A549 (cell line): Measurements from ENCODE around the gene ANO8. TPM values are rescaled to one million over a fixed set of nuclear protein-coding genes. Genes with fewer than 3 reads are reported as not detected.

ENCODE experiments used
- ATAC-seq, 2 experiments: fragments of 200-7000 bp in 1 of 2; fragments of >200 bp in 1 of 2; cut with Nextera tagmentation in 1 of 2; cut with Tn5 transposase in 1 of 2; 3 replicates each; pipeline versions ENCODE4 v1.8.0 to v1.9.1; 2018 to 2020; ENCODE audit warnings: mild to moderate bottlenecking in 1 of 2, moderate library complexity in 1 of 2
- CTCF ChIA-PET: fragments of 300-600 bp; sonication (Branson Sonifier 250); formaldehyde crosslinking; extraction: SDS; loops from one replicate; lab custom pipeline; 2021; ENCODE audit warnings: antibody characterized with exemption, inconsistent platforms; lab: Yijun Ruan, JAX
- POLR2A ChIA-PET: fragments of 350-600 bp; formaldehyde crosslinking; extraction: SDS; loops from one replicate; lab custom pipeline; 2021; ENCODE audit warnings: antibody characterized with exemption, inconsistent platforms; lab: Yijun Ruan, JAX
- DNase-seq, 2 experiments: peaks; one replicate each; pipeline versions ENCODE4 v3.0.0 to v3.0.0-alpha.2; 2011 to 2016; ENCODE audit warnings: low read depth in 1 of 2, low spot score in 1 of 2
- FAIRE-seq: peaks from 2 replicates; lab custom pipeline; 2011; peaks lifted over from hg19 to GRCh38; lab: Jason Lieb, UNC
- H3K27ac ChIP-seq, 2 experiments: fragments of >200 bp; sonication (Bioruptor Twin); formaldehyde crosslinking; 3 replicates each; pipeline ENCODE4 v1.5.1; 2016 to 2017
- H3K4me1 ChIP-seq: fragments of >200 bp; sonication (Bioruptor Twin); formaldehyde crosslinking; 3 replicates; pipeline ENCODE4 v1.6.1; 2016
- H3K4me2 ChIP-seq: fragments of >200 bp; sonication (Bioruptor Twin); formaldehyde crosslinking; 3 replicates; pipeline ENCODE4 v1.6.1; 2016
- H3K4me3 ChIP-seq: fragments of >200 bp; sonication (Bioruptor Twin); formaldehyde crosslinking; 3 replicates; pipeline ENCODE4 v1.5.1; 2016
- H3K9me3 ChIP-seq: fragments of >200 bp; sonication (Bioruptor Twin); formaldehyde crosslinking; 3 replicates; pipeline ENCODE4 v1.6.1; 2016
- CEBPB ChIP-seq, 2 experiments: fragments of >200 bp in 1 of 2; sonication (Bioruptor Twin) in 1 of 2; formaldehyde crosslinking in 1 of 2; IDR thresholded peaks; 2 replicates each; pipeline ENCODE4 v1.6.1; 2012 to 2016
- EHMT2 ChIP-seq: fragments of 200-600 bp; sonication (generic); IDR thresholded peaks from 2 replicates; pipeline ENCODE4 v1.6.1; 2016; ENCODE audit warnings: antibody characterized with exemption, low read depth, mild to moderate bottlenecking, moderate library complexity
- ELK1 ChIP-seq: fragments of 150-350 bp; IDR thresholded peaks from 2 replicates; pipeline ENCODE4 v1.6.1; 2014; ENCODE audit warnings: low read depth, mild to moderate bottlenecking, low read length
- ESRRA ChIP-seq: fragments of 150-350 bp; IDR thresholded peaks from 2 replicates; pipeline ENCODE4 v1.6.1; 2014; ENCODE audit warnings: mild to moderate bottlenecking, low read length, borderline replicate concordance
- HDAC2 ChIP-seq: fragments of 200-600 bp; sonication (generic); IDR thresholded peaks from 2 replicates; pipeline ENCODE4 v1.6.1; 2016
- HMGXB4 ChIP-seq: fragments of 250-450 bp; sonication (Bioruptor Pico); IDR thresholded peaks from 2 replicates; pipeline ENCODE4 v1.5.0; 2021; ENCODE audit warnings: mild to moderate bottlenecking, moderate library complexity, borderline replicate concordance
- HOXA7 ChIP-seq: fragments of 250-450 bp; sonication (Bioruptor Pico); IDR thresholded peaks from 2 replicates; pipeline ENCODE4 v1.5.0; 2020; ENCODE audit warnings: mild to moderate bottlenecking, moderate library complexity
- HOXB13 ChIP-seq: fragments of 250-450 bp; sonication (Bioruptor Pico); IDR thresholded peaks from 2 replicates; pipeline ENCODE4 v1.5.0; 2020; ENCODE audit warnings: low read depth, mild to moderate bottlenecking, moderate library complexity
- MYC ChIP-seq: IDR thresholded peaks from 2 replicates; pipeline ENCODE4 v1.6.1; 2012; ENCODE audit warnings: mild to moderate bottlenecking, inconsistent platforms, low read length, improper control_type of control experiment, borderline replicate concordance
- NPAS2 ChIP-seq: fragments of 250-450 bp; sonication (Bioruptor Pico); IDR thresholded peaks from 2 replicates; pipeline ENCODE4 v1.8.0; 2022; ENCODE audit warnings: mild to moderate bottlenecking, moderate library complexity, borderline replicate concordance
- POLR2A ChIP-seq: IDR thresholded peaks from 2 replicates; pipeline ENCODE4 v1.6.1; 2012; ENCODE audit warnings: mild to moderate bottlenecking, low read length
- RCOR1 ChIP-seq: fragments of 150-350 bp; IDR thresholded peaks from 2 replicates; pipeline ENCODE4 v1.6.1; 2014; ENCODE audit warnings: antibody characterized with exemption, low read length, low read depth
- RFX5 ChIP-seq: fragments of 450-650 bp; IDR thresholded peaks from 2 replicates; pipeline ENCODE4 v1.7.1; 2014; ENCODE audit warnings: antibody characterized with exemption, mild to moderate bottlenecking, moderate library complexity
- RNF2 ChIP-seq: fragments of 200-600 bp; sonication (generic); IDR thresholded peaks from 2 replicates; pipeline ENCODE4 v1.6.1; 2016; ENCODE audit warnings: low read depth, mild to moderate bottlenecking, antibody characterized with exemption, moderate library complexity, borderline replicate concordance
- TP53 ChIP-seq: fragments of 250-450 bp; sonication (Bioruptor Pico); IDR thresholded peaks from 2 replicates; pipeline ENCODE4 v1.5.0; 2021; ENCODE audit warnings: mild to moderate bottlenecking, moderate library complexity
- USF2 ChIP-seq: fragments of 450-650 bp; IDR thresholded peaks from 2 replicates; pipeline ENCODE4 v1.6.1; 2014; ENCODE audit warnings: antibody characterized with exemption
- ZC3H11A ChIP-seq: fragments of 450-650 bp; IDR thresholded peaks from 2 replicates; pipeline ENCODE4 v1.6.1; 2014; ENCODE audit warnings: antibody characterized with exemption, mild to moderate bottlenecking
- ZFP36 ChIP-seq: fragments of 450-650 bp; IDR thresholded peaks from 2 replicates; pipeline ENCODE4 v1.6.1; 2014; ENCODE audit warnings: borderline replicate concordance; ENCODE audit not compliant: partially characterized antibody
- ZNF302 ChIP-seq: fragments of 250-450 bp; sonication (Bioruptor Pico); IDR thresholded peaks from 2 replicates; pipeline ENCODE4 v1.9.0; 2021; ENCODE audit warnings: inconsistent platforms, mild to moderate bottlenecking, moderate library complexity
- ZSCAN20 ChIP-seq: fragments of 250-450 bp; sonication (Bioruptor Pico); IDR thresholded peaks from 2 replicates; pipeline ENCODE4 v1.8.0; 2022; ENCODE audit warnings: mild to moderate bottlenecking, moderate library complexity
- WGBS: methylation state at CpG from one replicate; pipeline ENCODE4 v1.1.6; 2017; ENCODE audit errors: missing lambda C conversion rate; 5-methylcytosine and 5-hydroxymethylcytosine counted together
- polyA plus RNA-seq, 4 experiments: library from polyadenylated mRNA; depleted of rRNA in 3 of 4; stranded (reverse); fragments of >200 nt; fragmentation: RNase III in 1 of 4; extraction: RNeasy Plus Mini Kit Qiagen cat#74134 plus additional on column Dnase treatment in 1 of 4; gene quantifications; 2 replicates in 3 of 4; 3 replicates in 1 of 4; pipeline ENCODE4 v1.2.3, GENCODE V29; 2011 to 2017

ANO8 gene
- polyA plus RNA-seq, 2 of the 4 experiments (the other 2 are of a cell fraction), result 2.2 to 5.5 TPM

- H3K9me3 ChIP-seq, result no peaks in the 10 kb centered on the region
- CTCF ChIA-PET, result interaction anchor here (3.7 kb wide), 1 partner anchor 33 kb away, joined by 17 read pairs; no protein-coding TSS in a partner anchor
- no peak; a peak in 1 of 6 replicates for ATAC-seq
- TF ChIP-seq ZFP36 (peak; percentile 67), RNF2 (no peak)
- no peak overlapping the region for H3K27ac ChIP-seq
- no peak for DNase-seq
- peaks cover 13% of the 10 kb centered on the region for H3K4me1 ChIP-seq
- H3K4me2 ChIP-seq, result no peak overlapping the region
- POLR2A ChIA-PET, result no interaction called here
- FAIRE-seq, result no peak
- H3K4me3 ChIP-seq, result no peak overlapping the region
- WGBS, result 73% methylated on average over 13 of the region's 14 CpGs
Measured at GRCh38 chr19:17352608-17353280, 18.1 kb upstream of the ANO8 start.

GRCh38 chr19:17351815-17352435, 17.3 kb upstream of the ANO8 start:
- H3K4me3 ChIP-seq, result no peak overlapping the region
- FAIRE-seq (no peak), ATAC-seq (no peak), DNase-seq (no peak)
- no peaks in the 10 kb centered on the region for H3K9me3 ChIP-seq
- POLR2A ChIA-PET, result no interaction called here
- TF ChIP-seq RCOR1 (no peak), POLR2A (no peak), NPAS2 (CRISPR knock-in tag) (no peak), MYC (no peak), USF2 (no peak), CEBPB (IDR thresholded peaks at IDR 0.05) (no peak), HDAC2 (no peak), ZC3H11A (no peak), RFX5 (no peak), ZSCAN20 (CRISPR knock-in tag) (no peak), EHMT2 (no peak), ESRRA (no peak), ZNF302 (CRISPR knock-in tag) (no peak), ELK1 (no peak), HOXB13 (CRISPR knock-in tag) (no peak), HOXA7 (no peak), TP53 (CRISPR knock-in tag) (no peak), HMGXB4 (no peak)
- 91% methylated on average over 37 of the region's 45 CpGs for WGBS
- peaks cover 7% of the 10 kb centered on the region for H3K4me1 ChIP-seq
- H3K27ac ChIP-seq, result no peak overlapping the region
- no peak overlapping the region for H3K4me2 ChIP-seq
- CTCF ChIA-PET, result no interaction called here
